ENCODE results near the gene ATAT1. TPM values are rescaled to one million over a fixed set of nuclear protein-coding genes. Genes with fewer than 3 reads are reported as not detected.

The ATAT1 gene
- polyA plus RNA-seq, 3 donors = 0.51 to 10.4 (median 0.68) TPM

DNA sequence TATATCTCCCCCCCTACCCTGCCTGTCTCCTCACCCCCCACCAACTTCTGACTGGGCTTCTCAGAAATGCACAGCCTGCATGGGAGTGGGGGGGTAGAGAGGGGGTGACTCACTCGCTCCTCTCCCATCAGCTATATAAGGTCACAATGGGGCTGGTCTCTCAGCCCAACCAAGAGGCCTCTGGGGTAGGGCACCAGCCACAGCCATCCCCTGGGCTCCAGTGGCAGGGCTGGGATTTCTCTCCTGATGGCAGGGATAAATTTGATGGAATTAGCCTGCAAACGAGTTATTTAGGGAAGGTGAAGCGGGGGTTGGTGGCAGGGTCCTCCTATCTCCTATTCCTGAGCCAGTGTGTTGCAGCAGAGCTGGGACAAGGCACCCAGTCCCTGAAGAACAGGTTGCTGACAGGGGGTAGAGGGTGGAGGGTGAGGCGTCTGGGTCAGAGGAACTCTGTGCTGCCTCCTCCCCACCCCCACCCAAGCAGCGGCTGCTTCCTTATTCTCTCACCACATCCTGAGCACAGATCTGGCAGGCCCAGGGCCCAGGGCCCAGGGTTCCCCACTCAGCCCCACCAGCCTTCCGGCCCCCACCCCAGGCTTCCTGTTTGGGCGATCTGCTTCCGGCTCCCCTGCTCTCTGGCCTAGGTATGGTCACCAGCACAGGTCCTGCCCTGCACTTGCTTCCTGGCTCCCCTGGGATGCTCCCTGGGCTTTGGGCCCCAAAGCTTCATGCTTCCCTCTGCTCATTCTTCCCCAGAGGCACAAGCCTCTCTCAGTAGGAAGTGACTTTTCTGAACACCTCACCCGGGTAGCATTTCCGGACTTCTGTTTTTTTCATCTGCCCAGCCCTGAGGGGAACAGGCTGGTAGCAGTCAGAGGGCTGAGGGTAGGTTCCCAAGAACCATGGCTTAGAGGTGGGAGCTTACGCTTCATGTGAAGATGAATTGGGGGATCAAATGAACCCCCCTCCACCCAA, 55.8 kb downstream of the ATAT1 start:
- no peaks in the 10 kb centered on the region for H3K27me3 ChIP-seq (ENCODE audit: control insufficient read depth in 2 of 2, insufficient read depth in 2 of 2, low read length in 2 of 2)

More for the DNA sequence above, 55.8 kb downstream of the ATAT1 start:
- Mint-ChIP-seq H3K4me3 (peak overlapping the region; percentile 94 to 99), H3K27ac (peak overlapping the region; percentile 97 to 100 (median 99)), H3K4me1 (peaks cover 47% of the 10 kb centered on the region), H3K36me3 (peaks cover 52 to 68% of the 10 kb centered on the region in 2 donors), H3K9me3 (peaks cover 0 to 1% (median 0%) of the 10 kb centered on the region in 7 donors), H3K27me3 (ENCODE audit: low read depth in 3 of 3) (peaks cover 0 to 5% (median 0%) of the 10 kb centered on the region in 3 donors)
- Histone ChIP-seq H3K9me3 (replicated peaks in 1 of 2; ENCODE audit: control insufficient read depth in 1 of 2, insufficient read depth in 1 of 2, low read length in 2 of 2) (no peaks in the 10 kb centered on the region), H2AFZ (ENCODE audit: insufficient read depth, low read depth, low read length, poor library complexity, severe bottlenecking) (peak overlapping the region; percentile 28), H3K36me3 (replicated peaks in 1 of 2; ENCODE audit: control insufficient read depth in 1 of 2, insufficient read depth in 2 of 2, low read length in 2 of 2) (peaks cover 26 to 27% of the 10 kb centered on the region in 2 donors), H4K20me1 (ENCODE audit: insufficient read depth, low read length) (peaks cover 85% of the 10 kb centered on the region), H3K4me3 (replicated peaks in 1 of 3; ENCODE audit: low read depth in 2 of 3, low read length in 3 of 3) (peak overlapping the region; percentile 96 to 100 (median 96)), H3K27ac (ENCODE audit: low read depth in 1 of 2, low read length in 2 of 2) (peak overlapping the region; percentile 99), H3K4me2 (replicated peaks; ENCODE audit: extremely low read depth, low read length, poor library complexity, severe bottlenecking) (peak overlapping the region; percentile 100), H3K9ac (ENCODE audit: insufficient read depth, low read length, poor library complexity, severe bottlenecking) (peak overlapping the region; percentile 99), H3K79me2 (ENCODE audit: insufficient read depth, low read length) (peaks cover 95% of the 10 kb centered on the region), H3K4me1 (ENCODE audit: control insufficient read depth in 1 of 2, insufficient read depth in 2 of 2, low read length in 2 of 2) (peaks cover 46 to 63% of the 10 kb centered on the region in 2 donors)
- intact Hi-C loops (cut with micrococcal nuclease) = loop anchor here in 1 of 2 donors (5.0 kb wide), 1 partner anchor 65 kb away; the partner anchor contains the start of genes MRPS18B and PPP1R10
- WGBS (ENCODE audit: insufficient coverage) = 0% methylated on average over 4 of the region's 11 CpGs
- peak; percentile 91 to 93 (median 92) for DNase-seq
- TF ChIP-seq, protein P1, sequence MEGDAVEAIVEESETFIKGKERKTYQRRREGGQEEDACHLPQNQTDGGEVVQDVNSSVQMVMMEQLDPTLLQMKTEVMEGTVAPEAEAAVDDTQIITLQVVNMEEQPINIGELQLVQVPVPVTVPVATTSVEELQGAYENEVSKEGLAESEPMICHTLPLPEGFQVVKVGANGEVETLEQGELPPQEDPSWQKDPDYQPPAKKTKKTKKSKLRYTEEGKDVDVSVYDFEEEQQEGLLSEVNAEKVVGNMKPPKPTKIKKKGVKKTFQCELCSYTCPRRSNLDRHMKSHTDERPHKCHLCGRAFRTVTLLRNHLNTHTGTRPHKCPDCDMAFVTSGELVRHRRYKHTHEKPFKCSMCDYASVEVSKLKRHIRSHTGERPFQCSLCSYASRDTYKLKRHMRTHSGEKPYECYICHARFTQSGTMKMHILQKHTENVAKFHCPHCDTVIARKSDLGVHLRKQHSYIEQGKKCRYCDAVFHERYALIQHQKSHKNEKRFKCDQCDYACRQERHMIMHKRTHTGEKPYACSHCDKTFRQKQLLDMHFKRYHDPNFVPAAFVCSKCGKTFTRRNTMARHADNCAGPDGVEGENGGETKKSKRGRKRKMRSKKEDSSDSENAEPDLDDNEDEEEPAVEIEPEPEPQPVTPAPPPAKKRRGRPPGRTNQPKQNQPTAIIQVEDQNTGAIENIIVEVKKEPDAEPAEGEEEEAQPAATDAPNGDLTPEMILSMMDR (IDR thresholded peaks at IDR 0.05) = no peak
